Heart right ventricle (tissue), 16 donors: Measurements from ENCODE around the gene VSTM4. TPM values are rescaled to one million over a fixed set of nuclear protein-coding genes. Genes with fewer than 3 reads are reported as not detected.

Source experiments
- ATAC-seq, 8 donors: fragments of 200-7000 bp; cut with Tn5 transposase; one replicate each; pipeline ENCODE4 v1.9.1; 2020; ENCODE audit warnings: mild to moderate bottlenecking in 8 of 8, moderate library complexity in 8 of 8, moderate number of reproducible peaks in 1 of 8
- DNase-seq, 2 donors: peaks; one replicate each; pipeline ENCODE4 v3.0.0-alpha.2; 2020
- H3K27ac ChIP-seq, 10 donors: fragments of 200-600 bp; sonication (generic) in 2 of 10; one replicate each; pipeline versions ENCODE4 v1.5.0 to v1.8.0; 2020 to 2022; ENCODE audit warnings: mild to moderate bottlenecking in 3 of 10
- H3K27me3 ChIP-seq, 7 donors: fragments of 200-600 bp; one replicate each; pipeline ENCODE4 v1.8.0; 2021 to 2022; ENCODE audit warnings: mild to moderate bottlenecking in 2 of 7
- H3K36me3 ChIP-seq, 9 donors: fragments of 200-600 bp; sonication (generic) in 1 of 9; one replicate each; pipeline versions ENCODE4 v1.5.0 to v1.8.0; 2020 to 2022; ENCODE audit warnings: mild to moderate bottlenecking in 2 of 9
- H3K4me1 ChIP-seq, 9 donors: fragments of 200-600 bp; sonication (generic) in 1 of 9; one replicate each; pipeline versions ENCODE4 v1.5.0 to v1.8.0; 2020 to 2022; ENCODE audit warnings: mild to moderate bottlenecking in 4 of 9
- H3K4me3 ChIP-seq, 10 donors: fragments of 200-600 bp; sonication (generic) in 2 of 10; one replicate each; pipeline versions ENCODE4 v1.5.0 to v1.8.0; 2020 to 2022; ENCODE audit warnings: mild to moderate bottlenecking in 7 of 10, moderate library complexity in 2 of 10
- H3K9me3 ChIP-seq, 11 donors: fragments of 200-600 bp in 10 of 11; sonication (generic) in 2 of 11; one replicate each; pipeline versions ENCODE4 v1.5.0 to v1.8.0; 2013 to 2022; ENCODE audit warnings: mild to moderate bottlenecking in 2 of 11, control low read depth in 1 of 11, moderate library complexity in 1 of 11
- WGBS, 2 donors: extraction: QIAGEN DNeasy Blood & Tissue Kit; methylation state at CpG; one replicate each; pipeline ENCODE4 v1.1.7; 2013; ENCODE audit warnings: inconsistent platforms in 1 of 2; 5-methylcytosine and 5-hydroxymethylcytosine counted together
- intact Hi-C, 10 donors: fragments of 100-400 bp; cut with DNase I; formaldehyde crosslinking; loops; one replicate each; pipeline versions ENCODE4 v1.11.1 to v1.14.2; 2022
- polyA plus RNA-seq, 2 donors: library from polyadenylated mRNA; stranded (reverse); fragments of 200-250 nt; gene quantifications; one replicate each; pipeline ENCODE4 v1.2.3, GENCODE V29; 2013
- total RNA-seq, 10 donors: library from RNA; stranded (reverse); fragmentation: NEBNext Ultra II Directional in 3 of 10; extraction: Animal tissue kit (Norgen Biotek cat#: 25700) in 3 of 10; gene quantifications; one replicate each; pipeline versions ENCODE4 v1.2.1 to v1.2.4, GENCODE V29; 2021 to 2023
- TF ChIP-seq, protein P1 (sequence below), 9 donors: fragments of 200-600 bp; sonication (generic) in 2 of 9; IDR thresholded peaks; one replicate each; pipeline versions ENCODE4 v1.5.0 to v1.8.0; 2021 to 2022; ENCODE audit warnings: antibody characterized with exemption in 9 of 9, mild to moderate bottlenecking in 5 of 9, moderate library complexity in 1 of 9
- donor health status: Arrhythmogenic right ventricular cardiomyopathy.
- donor health status: ischemic (EF 13 %, LVEDD 7.1; RV severe dilation, severe dysfunction).
- donor health status: healthy with polysubstance abuse.
- donor health status: DM: no; HTN: yes; CAD: no.
- donor health status: DM: no; HTN: no; CAD: no.
- donor health status: ischemic (EF 25% LVEDD 6.9; RV normal size, moderate dysfunction).
- donor health status: ischemic (EF 25% LVEDD 5.7; RV mildly dilated, moderate dysfunction).
- donor health status: healthy.
- donor health status: DM: yes; HTN: yes; CAD: no.
- donor health status: Ischemic cardiomyopathy.
- donor health status: ischemic (EF 35%, LVEDD 5.7; RV mildly dilated, moderate dysfunction).
- donor health status: nonischemic (EF 11% LVEDD 7.7; RV severe dilation, severe dysfunction).
- donor health status: DM: yes; HTN: yes; CAD: no.
- donor health status: PGD.
- donor health status: ischemic (EF 29% LVEDD 5.4; RV normal size, mild dysfunction).
- donor health status: nonischemic (EF 23%, LVEDD 6.1; RV moderate dilation, normal function).

VSTM4 gene
- total and polyA plus RNA-seq, 12 donors: 5.0 to 26.7 (median 16.3) TPM

DNA sequence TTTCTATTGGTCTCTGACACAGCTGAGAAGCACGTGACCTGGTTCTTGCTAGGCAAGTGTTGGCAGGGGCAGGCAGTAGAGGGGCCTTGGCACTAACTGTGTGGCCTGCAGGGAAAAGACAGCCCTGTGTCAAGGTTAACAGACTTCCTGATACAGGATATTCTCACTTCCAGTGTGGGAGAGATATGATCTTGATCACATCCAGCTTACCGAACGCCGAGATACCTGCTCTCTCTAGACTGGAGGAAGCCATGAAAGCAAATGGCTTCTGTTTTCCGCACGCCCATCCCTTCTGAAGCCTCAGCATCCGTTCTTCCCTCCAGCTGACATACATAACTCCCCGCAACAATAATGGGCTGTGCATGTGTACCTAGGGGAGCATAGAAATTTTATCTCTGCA is 79.4 kb downstream of the VSTM4 start:
- Histone ChIP-seq H3K27ac (no peak overlapping the region), H3K36me3 (peaks cover 0 to 42% (median 7%) of the 10 kb centered on the region in 9 donors), H3K4me1 (peaks cover 0 to 15% (median 0%) of the 10 kb centered on the region in 9 donors), H3K4me3 (no peak overlapping the region), H3K9me3 (no peaks in the 10 kb centered on the region), H3K27me3 (no peaks in the 10 kb centered on the region)
- intact Hi-C loops: no loop called here
- TF ChIP-seq, protein P1, sequence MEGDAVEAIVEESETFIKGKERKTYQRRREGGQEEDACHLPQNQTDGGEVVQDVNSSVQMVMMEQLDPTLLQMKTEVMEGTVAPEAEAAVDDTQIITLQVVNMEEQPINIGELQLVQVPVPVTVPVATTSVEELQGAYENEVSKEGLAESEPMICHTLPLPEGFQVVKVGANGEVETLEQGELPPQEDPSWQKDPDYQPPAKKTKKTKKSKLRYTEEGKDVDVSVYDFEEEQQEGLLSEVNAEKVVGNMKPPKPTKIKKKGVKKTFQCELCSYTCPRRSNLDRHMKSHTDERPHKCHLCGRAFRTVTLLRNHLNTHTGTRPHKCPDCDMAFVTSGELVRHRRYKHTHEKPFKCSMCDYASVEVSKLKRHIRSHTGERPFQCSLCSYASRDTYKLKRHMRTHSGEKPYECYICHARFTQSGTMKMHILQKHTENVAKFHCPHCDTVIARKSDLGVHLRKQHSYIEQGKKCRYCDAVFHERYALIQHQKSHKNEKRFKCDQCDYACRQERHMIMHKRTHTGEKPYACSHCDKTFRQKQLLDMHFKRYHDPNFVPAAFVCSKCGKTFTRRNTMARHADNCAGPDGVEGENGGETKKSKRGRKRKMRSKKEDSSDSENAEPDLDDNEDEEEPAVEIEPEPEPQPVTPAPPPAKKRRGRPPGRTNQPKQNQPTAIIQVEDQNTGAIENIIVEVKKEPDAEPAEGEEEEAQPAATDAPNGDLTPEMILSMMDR (IDR thresholded peaks at IDR 0.05): no peak
- ATAC-seq: no peak
- WGBS, 2 donors: 80 to 93% methylated on average over 8 of the region's 8 CpGs
- no peak for DNase-seq

GRCh38 chr10:49034925-49035324 is 80.4 kb downstream of the VSTM4 start:
- no peak for ATAC-seq

GRCh38 chr10:49033939-49034338 is 81.4 kb downstream of the VSTM4 start:
- peaks cover 0 to 15% (median 0%) of the 10 kb centered on the region in 9 donors for H3K4me1 ChIP-seq
- H3K9me3 ChIP-seq: no peaks in the 10 kb centered on the region
- intact Hi-C loops: no loop called here
- H3K27me3 ChIP-seq: no peaks in the 10 kb centered on the region
- H3K4me3 ChIP-seq: no peak overlapping the region
- TF ChIP-seq, protein P1 (IDR thresholded peaks at IDR 0.05): no peak
- ATAC-seq (no peak), DNase-seq (no peak)
- H3K27ac ChIP-seq: no peak overlapping the region
- whole genome bisulfite sequencing, 2 donors: 96 to 98% methylated on average over 1 of the region's 1 CpG
- peaks cover 0 to 43% (median 5%) of the 10 kb centered on the region in 9 donors for H3K36me3 ChIP-seq

More at GRCh38 chr10:49034925-49035324, 80.4 kb downstream of the VSTM4 start:
- H3K27me3 ChIP-seq: no peaks in the 10 kb centered on the region
- 92 to 97% methylated on average over 6 of the region's 6 CpGs for WGBS, 2 donors
- TF ChIP-seq, protein P1 (IDR thresholded peaks at IDR 0.05): no peak
- H3K27ac ChIP-seq: no peak overlapping the region
- peaks cover 0 to 42% (median 7%) of the 10 kb centered on the region in 9 donors for H3K36me3 ChIP-seq
- intact Hi-C loops: no loop called here
- H3K4me1 ChIP-seq: peaks cover 0 to 15% (median 0%) of the 10 kb centered on the region in 9 donors
- H3K4me3 ChIP-seq: no peak overlapping the region
- no peak for DNase-seq
- H3K9me3 ChIP-seq: no peaks in the 10 kb centered on the region

DNA sequence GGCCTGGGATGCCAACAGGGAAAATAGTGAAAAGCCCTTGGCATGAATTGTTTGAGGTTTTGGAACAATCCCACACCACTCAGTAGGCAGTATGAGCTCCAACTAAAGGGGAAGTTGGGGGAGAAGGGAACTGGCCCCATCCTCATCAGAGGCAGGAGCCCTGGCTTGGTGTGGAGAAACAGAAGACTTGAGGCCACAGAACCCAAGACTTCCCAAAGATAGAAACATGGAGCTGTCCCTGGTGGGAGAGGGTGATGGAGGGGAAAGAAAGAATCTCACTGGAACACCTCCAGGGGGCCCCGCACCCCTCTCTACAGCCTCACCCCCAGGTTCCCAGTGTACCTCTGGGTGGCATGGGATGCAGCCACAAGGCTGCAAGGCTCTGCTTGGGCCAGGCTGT is 85.7 kb downstream of the VSTM4 start:
- intact Hi-C loops: no loop called here
- Histone ChIP-seq H3K4me3 (no peak overlapping the region), H3K9me3 (no peaks in the 10 kb centered on the region), H3K27me3 (no peaks in the 10 kb centered on the region), H3K36me3 (peaks cover 0 to 50% (median 5%) of the 10 kb centered on the region in 9 donors), H3K27ac (no peak overlapping the region), H3K4me1 (peaks cover 0 to 13% (median 8%) of the 10 kb centered on the region in 9 donors)
- 100% methylated on average over 1 of the region's 1 CpG for WGBS, 2 donors
- TF ChIP-seq, protein P1 (IDR thresholded peaks at IDR 0.05): no peak
- no peak for ATAC-seq
- no peak for DNase-seq
